Inflammatory macrophage (primary cell): ENCODE data around the gene FOXL3.
"Not testable (repeated sequence)": the region's sequence is repeated elsewhere in the genome, so short reads cannot be mapped to it uniquely, and the experiment has no call there.

Experiments used
- DNase-seq, 2 donors: peaks; one replicate each; pipeline ENCODE4 v3.0.0-alpha.2; 2020 to 2022

Gene FOXL3

GRCh38 chr7:291373-292092 lies 1.6 kb downstream of the FOXL3 start:
- no peak for DNase-seq

- no peak for DNase-seq
These were observed 2.3 kb downstream of the FOXL3 start for GRCh38 chr7:292226-292625.

GRCh38 chr7:292826-293225 lies 2.9 kb downstream of the FOXL3 start:
- no peak for DNase-seq

- no peak for DNase-seq
These were observed 3.9 kb downstream of the FOXL3 start for GRCh38 chr7:293681-294439.

GRCh38 chr7:294440-295154 lies 4.6 kb downstream of the FOXL3 start:
- no peak for DNase-seq

GRCh38 chr7:295155-296154 lies 5.5 kb downstream of the FOXL3 start:
- no peak for DNase-seq

- no peak for DNase-seq
These were observed 6.5 kb downstream of the FOXL3 start for GRCh38 chr7:296373-296945.

GRCh38 chr7:297141-297540 lies 7.2 kb downstream of the FOXL3 start:
- DNase-seq: not testable (repeated sequence)

GRCh38 chr7:297611-298374 lies 7.8 kb downstream of the FOXL3 start:
- DNase-seq: no peak

GRCh38 chr7:298375-298702 lies 8.4 kb downstream of the FOXL3 start:
- DNase-seq: no peak

GRCh38 chr7:298743-299142 lies 8.8 kb downstream of the FOXL3 start:
- DNase-seq: no peak

- no peak for DNase-seq
These were observed 9.2 kb downstream of the FOXL3 start for GRCh38 chr7:299169-299568.

- DNase-seq: no peak
These were observed 9.7 kb downstream of the FOXL3 start for GRCh38 chr7:299628-300027.

- DNase-seq: no peak
These were observed 10.1 kb downstream of the FOXL3 start for GRCh38 chr7:300048-300447.

GRCh38 chr7:300546-301290 lies 10.7 kb downstream of the FOXL3 start:
- no peak for DNase-seq

- no peak for DNase-seq
These were observed 11.5 kb downstream of the FOXL3 start for GRCh38 chr7:301291-302053.

GRCh38 chr7:302054-302992 lies 12.4 kb downstream of the FOXL3 start:
- DNase-seq: no peak

- no peak for DNase-seq
These were observed 13.5 kb downstream of the FOXL3 start for GRCh38 chr7:303425-303824.
